GM19463 (cell line): ENCODE measurements around the gene PRR19.
"Not testable (repeated sequence)": the region's sequence is repeated elsewhere in the genome, so short reads cannot be mapped to it uniquely, and the experiment has no call there.

Experiments
- ATAC-seq: cut with Tn5 transposase; IDR thresholded peaks from one replicate; pipeline ENCODE4 v1.9.1; 2021; ENCODE audit warnings: mild to moderate bottlenecking, moderate library complexity; ENCODE audit not compliant: unreplicated experiment

Gene PRR19

DNA sequence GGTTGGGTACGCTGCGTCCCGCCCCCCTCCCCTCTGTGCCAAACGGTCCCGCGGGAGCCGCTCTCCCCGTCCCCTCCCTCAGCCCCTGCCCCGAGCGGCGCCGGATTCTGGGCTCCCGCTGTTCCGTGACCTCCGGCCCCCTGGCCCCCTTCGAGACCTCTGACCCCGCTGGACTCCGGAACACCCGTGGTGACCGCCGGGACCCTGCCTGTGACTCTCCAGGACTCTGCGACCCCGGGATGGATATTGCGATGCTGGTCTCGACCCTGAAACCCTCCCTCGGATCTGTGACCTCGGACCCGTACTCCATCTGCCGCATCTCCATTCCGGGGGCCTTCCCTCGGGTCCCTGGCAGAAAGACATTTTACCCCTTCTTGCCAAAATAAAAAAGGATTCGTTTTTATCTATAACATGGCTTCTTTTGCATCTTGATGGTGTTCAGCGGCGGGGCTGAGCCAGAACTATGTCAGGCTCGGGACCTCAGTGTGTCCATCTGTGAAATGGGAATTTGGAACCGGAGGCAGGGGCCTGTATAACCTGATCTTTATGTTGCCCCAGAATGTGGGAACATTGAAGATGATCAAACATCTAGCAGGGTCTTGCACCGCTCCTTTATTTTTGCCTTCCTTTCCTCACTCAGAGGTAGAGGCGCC lies 22.8 kb downstream of the PRR19 start:
- ATAC-seq = no peak

DNA sequence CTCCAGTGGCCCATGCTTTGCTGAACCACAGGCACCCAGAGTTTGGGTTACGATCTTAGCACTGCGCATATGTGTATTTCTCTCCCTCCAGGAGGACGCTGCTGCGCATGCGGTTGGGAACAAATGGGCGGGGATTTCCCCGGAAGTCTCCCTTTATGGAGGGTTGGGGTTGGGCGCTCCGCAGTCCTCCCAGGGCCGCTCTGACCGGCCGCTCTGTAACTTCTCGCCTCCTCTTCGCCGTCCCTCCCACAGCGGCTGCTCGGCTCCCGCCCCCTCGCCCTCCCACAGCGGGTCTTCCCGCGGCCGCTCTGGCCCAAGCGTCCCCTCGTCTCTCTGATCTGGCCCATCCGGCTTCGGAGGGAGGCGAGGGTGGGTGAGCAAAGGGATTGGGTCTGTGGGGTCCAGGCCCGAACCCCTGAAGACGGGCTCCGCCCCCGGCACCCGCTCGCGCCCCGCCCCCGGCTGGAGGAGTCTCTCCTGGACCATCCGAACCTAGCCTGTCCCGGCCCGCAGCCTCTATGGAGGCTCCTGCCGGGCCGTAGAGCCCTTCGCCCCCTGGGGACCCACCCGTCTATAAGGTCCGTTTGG lies 23.5 kb downstream of the PRR19 start, which contains the start of gene MEGF8:
MEGF8 (plus strand) TSS at position 328 of the 588 bp plus-strand sequence. CDS start 609 bp downstream, outside the sequence.
- peak; percentile 93 for ATAC-seq

- ATAC-seq = no peak
Measured at GRCh38 chr19:42325896-42326771, 24.2 kb downstream of the PRR19 start.

GRCh38 chr19:42326969-42327368 lies 25.0 kb downstream of the PRR19 start:
- ATAC-seq = no peak

- no peak for ATAC-seq
Measured at GRCh38 chr19:42327381-42327780, 25.4 kb downstream of the PRR19 start.

DNA sequence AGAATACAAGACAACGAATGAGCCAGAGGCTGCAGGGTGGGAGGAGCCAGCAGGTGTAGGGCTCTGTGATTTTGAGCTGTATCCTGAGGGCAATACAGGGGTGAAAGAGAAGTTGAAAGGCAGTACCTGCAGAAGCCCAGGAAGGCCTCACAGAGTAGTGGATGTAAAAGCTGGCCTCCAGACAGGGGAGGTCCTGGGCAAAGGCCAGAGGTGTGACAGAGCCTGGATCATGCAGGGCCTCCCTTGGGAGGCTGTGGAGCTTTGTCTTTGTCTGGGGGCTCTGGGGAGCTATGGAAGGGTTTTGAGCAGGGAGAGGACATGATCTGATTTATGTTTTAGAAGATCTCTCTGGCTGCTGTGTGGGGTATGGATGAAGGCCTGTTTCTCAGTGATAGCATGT lies 26.2 kb downstream of the PRR19 start:
- no peak for ATAC-seq

- no peak for ATAC-seq
Measured at GRCh38 chr19:42328854-42329253, 26.9 kb downstream of the PRR19 start.

DNA sequence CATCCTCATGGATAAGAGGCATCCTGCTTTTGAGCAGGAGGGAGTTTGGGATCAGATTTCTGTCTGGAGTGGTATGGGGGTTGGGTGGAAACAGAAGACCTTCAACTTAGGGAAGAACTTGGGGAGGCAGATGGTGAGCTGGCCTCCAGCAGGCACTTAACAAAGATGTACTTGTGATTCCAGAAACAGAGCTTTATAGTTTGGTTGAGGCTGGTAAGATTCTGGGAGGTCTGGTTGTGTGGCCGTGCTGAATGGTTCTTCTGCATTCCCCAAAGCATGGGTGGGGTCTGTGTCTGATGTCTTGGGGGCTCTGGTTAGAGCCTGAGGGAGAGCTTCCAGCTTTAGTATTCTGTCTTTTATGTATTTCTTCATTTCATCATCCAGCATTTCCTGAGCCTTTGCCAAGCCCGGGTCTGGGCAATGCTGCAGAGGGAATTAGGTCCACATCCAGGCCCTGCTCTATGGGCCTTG lies 28.3 kb downstream of the PRR19 start:
- no peak for ATAC-seq

GRCh38 chr19:42331333-42331732 lies 29.4 kb downstream of the PRR19 start:
- not testable (repeated sequence) for ATAC-seq

DNA sequence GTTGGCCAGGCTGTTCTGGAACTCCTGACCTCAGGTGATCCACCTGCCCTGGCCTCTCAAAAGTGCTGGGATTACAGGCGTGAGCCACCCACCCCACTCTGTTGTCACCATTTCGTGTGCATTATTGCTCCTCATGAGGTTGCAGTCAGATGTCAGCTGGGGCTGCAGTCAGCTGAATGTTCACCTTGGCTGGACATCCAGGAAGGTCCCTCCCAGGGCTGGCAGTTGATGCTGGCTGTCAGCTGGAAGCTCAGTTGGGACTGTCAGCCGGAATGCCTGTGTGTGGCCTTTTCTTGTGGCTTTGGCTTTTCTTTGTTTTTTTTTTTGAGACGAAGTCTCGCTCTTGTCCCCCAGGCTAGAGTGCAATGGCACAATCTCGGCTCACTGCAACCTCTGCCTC lies 30.1 kb downstream of the PRR19 start:
- ATAC-seq = no peak

DNA sequence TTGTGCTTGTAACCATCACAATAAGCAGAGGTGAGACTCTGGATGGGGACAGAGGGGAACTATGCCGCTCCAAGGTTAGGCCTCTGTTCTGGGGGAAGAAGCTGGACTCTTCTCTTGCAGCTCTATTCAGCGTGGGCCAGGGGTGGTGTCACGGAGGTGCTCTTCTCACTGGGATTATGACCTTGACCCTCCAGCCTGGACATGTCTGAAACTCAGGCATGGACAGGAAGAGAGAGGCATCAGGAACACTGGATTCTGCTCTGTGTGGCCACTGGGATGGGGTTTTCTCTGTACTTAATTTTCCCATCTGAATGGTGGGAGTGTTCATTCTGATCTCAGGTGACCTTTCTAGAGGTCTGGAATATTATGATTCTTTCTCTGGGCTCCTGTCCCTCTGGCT lies 31.1 kb downstream of the PRR19 start:
- no peak for ATAC-seq

GRCh38 chr19:42333975-42334696 lies 32.2 kb downstream of the PRR19 start:
- ATAC-seq = no peak

GRCh38 chr19:42334697-42335373 lies 32.9 kb downstream of the PRR19 start:
- no peak for ATAC-seq

GRCh38 chr19:42335374-42335936 lies 33.5 kb downstream of the PRR19 start:
- ATAC-seq = no peak

- no peak for ATAC-seq
Measured at GRCh38 chr19:42335971-42336370, 34.0 kb downstream of the PRR19 start.

DNA sequence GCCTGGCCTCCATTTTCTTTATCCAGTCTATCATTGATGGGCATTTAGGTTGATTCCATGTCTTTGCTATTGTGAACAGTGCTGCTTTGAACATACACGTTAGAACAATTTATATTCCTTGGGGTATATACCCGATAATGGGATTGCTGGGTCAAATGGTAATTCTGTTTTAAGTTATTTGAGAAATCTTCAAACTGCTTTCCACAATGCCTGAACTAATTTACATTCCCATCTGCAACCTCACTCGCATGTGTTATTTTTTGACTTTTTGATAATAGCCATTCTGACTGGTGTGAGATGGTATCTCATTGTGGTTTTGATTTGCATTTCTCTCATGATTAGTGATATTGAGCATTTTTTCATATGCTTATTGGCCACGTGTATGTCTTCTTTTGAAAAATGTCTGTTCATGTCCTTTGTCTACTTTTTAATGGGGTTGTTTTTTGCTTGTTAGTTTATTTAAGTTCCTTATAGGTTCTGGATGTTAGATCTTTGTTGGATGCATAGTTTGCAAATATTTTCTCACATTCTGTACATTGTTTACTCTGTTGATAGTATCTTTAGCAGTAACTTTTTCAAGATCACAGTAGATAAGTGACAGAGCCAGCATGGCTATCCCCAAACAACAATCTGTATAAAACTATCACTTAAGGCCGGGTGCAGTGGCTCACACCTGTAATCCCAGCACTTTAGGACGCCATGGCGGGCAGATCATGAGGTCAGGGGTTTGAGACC lies 37.4 kb downstream of the PRR19 start:
- not testable (repeated sequence) for ATAC-seq

DNA sequence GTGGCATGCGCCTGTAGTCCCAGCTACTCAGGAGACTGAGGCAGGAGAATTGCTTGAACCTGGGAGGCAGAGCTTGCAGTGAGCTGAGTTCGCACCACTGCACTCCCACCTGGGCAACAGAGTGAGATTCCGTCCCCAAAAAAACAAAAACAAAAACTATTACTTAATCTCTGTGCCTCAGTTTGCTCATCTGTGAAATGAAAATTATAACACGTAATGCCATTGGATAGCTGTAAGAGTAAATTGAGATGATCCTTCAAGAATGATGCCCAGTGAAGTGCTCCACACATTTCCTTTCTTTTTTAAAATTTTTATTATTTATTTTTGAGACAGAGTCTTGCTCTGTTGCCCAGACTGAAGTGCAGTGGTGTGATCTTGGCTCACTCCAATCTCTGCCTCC lies 38.0 kb downstream of the PRR19 start:
- ATAC-seq = not testable (repeated sequence)

- no peak for ATAC-seq
Measured at GRCh38 chr19:42343344-42344110, 41.6 kb downstream of the PRR19 start.
